ENCODE data around the gene PRKCD.

DNA sequence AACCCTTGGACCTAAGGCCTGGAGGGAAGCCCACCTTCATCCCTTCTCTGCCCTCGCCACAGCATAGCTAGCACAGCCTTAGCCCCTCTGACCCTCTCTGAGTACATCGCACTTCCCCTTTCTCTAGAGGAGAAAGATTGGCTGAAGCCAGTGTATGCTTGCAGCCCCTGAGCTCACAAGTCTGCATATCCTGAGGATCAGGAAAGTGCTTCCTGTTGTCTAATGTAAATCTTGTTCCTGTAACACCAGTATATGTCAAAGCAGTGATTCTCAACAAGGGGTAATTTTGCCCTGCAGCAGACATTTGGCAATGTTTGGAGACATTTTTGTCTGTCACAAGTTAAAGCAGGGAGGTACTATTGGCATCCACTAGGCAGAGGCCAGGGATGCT, 2.2 kb upstream of the PRKCD start:
- TF ChIP-seq, protein P1, sequence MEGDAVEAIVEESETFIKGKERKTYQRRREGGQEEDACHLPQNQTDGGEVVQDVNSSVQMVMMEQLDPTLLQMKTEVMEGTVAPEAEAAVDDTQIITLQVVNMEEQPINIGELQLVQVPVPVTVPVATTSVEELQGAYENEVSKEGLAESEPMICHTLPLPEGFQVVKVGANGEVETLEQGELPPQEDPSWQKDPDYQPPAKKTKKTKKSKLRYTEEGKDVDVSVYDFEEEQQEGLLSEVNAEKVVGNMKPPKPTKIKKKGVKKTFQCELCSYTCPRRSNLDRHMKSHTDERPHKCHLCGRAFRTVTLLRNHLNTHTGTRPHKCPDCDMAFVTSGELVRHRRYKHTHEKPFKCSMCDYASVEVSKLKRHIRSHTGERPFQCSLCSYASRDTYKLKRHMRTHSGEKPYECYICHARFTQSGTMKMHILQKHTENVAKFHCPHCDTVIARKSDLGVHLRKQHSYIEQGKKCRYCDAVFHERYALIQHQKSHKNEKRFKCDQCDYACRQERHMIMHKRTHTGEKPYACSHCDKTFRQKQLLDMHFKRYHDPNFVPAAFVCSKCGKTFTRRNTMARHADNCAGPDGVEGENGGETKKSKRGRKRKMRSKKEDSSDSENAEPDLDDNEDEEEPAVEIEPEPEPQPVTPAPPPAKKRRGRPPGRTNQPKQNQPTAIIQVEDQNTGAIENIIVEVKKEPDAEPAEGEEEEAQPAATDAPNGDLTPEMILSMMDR (IDR thresholded peaks at IDR 0.05) = no peak
- no peak for TF ChIP-seq ZFX (IDR thresholded peaks at IDR 0.05; ENCODE audit: borderline replicate concordance)
